Glutamatergic neuron (in vitro differentiated cells): ENCODE results near the gene PIPOX. TPM values are rescaled to one million over a fixed set of nuclear protein-coding genes. Genes with fewer than 3 reads are reported as not detected.

Source experiments
- DNase-seq: peaks from one replicate; pipeline ENCODE4 v3.0.0; 2022
- H3K27ac Mint-ChIP-seq: one replicate; pipeline ENCODE4 v1.8.0; 2020; ENCODE audit warnings: mild to moderate bottlenecking, mixed read lengths, inconsistent platforms; ENCODE audit not compliant: unreplicated experiment
- H3K27me3 Mint-ChIP-seq: one replicate; pipeline ENCODE4 v1.8.0; 2020; ENCODE audit warnings: mild to moderate bottlenecking, moderate library complexity, mixed read lengths, inconsistent platforms; ENCODE audit not compliant: unreplicated experiment
- H3K36me3 Mint-ChIP-seq: one replicate; pipeline ENCODE4 v1.8.0; 2020; ENCODE audit warnings: mild to moderate bottlenecking, mixed read lengths, inconsistent platforms; ENCODE audit not compliant: unreplicated experiment
- H3K4me1 Mint-ChIP-seq: one replicate; pipeline ENCODE4 v1.8.0; 2020; ENCODE audit warnings: mild to moderate bottlenecking, low read depth, mixed read lengths, inconsistent platforms; ENCODE audit not compliant: unreplicated experiment
- H3K4me3 Mint-ChIP-seq: one replicate; pipeline ENCODE4 v1.8.0; 2020; ENCODE audit warnings: mild to moderate bottlenecking, mixed read lengths, inconsistent platforms; ENCODE audit not compliant: unreplicated experiment
- H3K9me3 Mint-ChIP-seq: one replicate; pipeline ENCODE4 v1.8.0; 2020; ENCODE audit warnings: mild to moderate bottlenecking, moderate library complexity, mixed read lengths, inconsistent platforms; ENCODE audit not compliant: unreplicated experiment
- total RNA-seq: library from RNA; stranded (reverse); fragmentation: NEBNext Ultra II Directional; extraction: Animal tissue kit (Norgen Biotek cat#: 25700); gene quantifications from one replicate; pipeline ENCODE4 v1.2.1, GENCODE V29; 2021; ENCODE audit not compliant: unreplicated experiment
- TF ChIP-seq, protein P1 (sequence below): fragments of 200-600 bp; sonication (generic); IDR thresholded peaks from one replicate; pipeline ENCODE4 v1.5.0; 2021; ENCODE audit not compliant: partially characterized antibody, unreplicated experiment

PIPOX gene
- total RNA-seq, 1 donor from 2014 or later, result 1.4 TPM

DNA sequence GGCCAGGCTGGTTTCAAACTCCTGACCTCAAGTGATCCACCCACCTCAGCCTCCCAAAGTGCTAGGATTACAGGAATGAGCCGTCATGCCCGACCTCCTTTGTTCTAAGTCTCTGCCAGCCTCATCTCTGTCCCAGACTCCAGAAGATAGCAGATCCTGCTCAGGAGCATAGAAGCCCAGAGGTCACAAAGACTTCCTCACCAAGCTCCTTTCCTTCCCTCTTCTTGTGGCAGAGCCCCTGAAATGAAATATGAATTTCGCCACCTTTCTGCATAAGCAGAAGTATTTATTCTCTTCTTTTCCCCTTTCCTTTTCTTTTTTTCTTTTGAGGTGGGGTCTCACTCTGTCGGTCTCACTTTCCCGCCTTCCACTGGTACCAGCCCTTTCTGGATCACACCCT is 11.5 kb upstream of the PIPOX start:
- Mint-ChIP-seq H3K4me1 (no peaks in the 10 kb centered on the region), H3K9me3 (peaks cover 8% of the 10 kb centered on the region), H3K27ac (no peak overlapping the region), H3K4me3 (no peak overlapping the region), H3K36me3 (peaks cover 11% of the 10 kb centered on the region), H3K27me3 (peaks cover 10% of the 10 kb centered on the region)
- DNase-seq, result no peak
- TF ChIP-seq, protein P1, sequence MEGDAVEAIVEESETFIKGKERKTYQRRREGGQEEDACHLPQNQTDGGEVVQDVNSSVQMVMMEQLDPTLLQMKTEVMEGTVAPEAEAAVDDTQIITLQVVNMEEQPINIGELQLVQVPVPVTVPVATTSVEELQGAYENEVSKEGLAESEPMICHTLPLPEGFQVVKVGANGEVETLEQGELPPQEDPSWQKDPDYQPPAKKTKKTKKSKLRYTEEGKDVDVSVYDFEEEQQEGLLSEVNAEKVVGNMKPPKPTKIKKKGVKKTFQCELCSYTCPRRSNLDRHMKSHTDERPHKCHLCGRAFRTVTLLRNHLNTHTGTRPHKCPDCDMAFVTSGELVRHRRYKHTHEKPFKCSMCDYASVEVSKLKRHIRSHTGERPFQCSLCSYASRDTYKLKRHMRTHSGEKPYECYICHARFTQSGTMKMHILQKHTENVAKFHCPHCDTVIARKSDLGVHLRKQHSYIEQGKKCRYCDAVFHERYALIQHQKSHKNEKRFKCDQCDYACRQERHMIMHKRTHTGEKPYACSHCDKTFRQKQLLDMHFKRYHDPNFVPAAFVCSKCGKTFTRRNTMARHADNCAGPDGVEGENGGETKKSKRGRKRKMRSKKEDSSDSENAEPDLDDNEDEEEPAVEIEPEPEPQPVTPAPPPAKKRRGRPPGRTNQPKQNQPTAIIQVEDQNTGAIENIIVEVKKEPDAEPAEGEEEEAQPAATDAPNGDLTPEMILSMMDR, result no peak

DNA sequence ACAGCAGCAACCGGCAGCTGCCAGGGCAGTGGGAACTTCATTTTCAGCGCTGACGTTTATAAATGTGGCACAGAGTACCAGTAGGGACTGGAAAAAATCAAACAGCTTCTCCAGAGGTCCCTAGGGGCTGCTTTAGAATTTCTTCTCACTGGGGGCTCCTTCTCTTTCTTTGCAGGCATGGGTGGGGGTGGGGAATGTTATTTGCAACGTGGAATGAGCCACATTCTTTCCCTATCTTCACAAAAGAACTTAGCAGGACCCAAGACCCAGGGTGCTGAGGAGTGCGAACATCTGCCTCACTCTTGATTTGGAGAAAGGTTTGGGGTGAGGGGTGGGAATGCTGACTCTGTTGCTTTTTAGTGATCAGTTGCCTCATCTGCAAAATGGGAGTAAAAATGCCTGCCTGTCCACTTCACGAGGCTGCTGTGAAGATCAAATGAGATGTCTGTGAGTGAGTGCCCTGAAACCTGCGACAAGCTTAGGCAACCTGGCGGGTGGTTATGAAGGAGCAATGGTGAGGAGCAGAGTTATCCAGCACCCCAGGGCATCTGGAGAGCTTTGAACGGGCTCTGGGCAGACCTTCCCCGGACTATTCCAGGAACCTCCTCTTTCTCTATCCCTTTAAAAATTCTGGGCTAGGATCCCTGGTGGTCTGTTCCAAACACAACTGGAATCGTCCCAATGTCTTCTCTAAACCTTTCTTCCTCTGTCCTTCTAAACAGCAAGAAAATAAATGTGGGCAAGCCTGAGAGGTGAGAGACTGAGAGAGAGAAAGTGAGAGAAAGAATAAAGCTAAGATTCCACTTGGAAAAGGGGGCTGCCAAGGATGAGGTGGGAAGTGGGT is 10.7 kb upstream of the PIPOX start:
- TF ChIP-seq, protein P1, result no peak
- Mint-ChIP-seq H3K36me3 (peaks cover 11% of the 10 kb centered on the region), H3K9me3 (peaks cover 6% of the 10 kb centered on the region), H3K4me1 (no peaks in the 10 kb centered on the region), H3K27ac (no peak overlapping the region), H3K27me3 (peaks cover 10% of the 10 kb centered on the region), H3K4me3 (no peak overlapping the region)
- DNase-seq, result no peak

DNA sequence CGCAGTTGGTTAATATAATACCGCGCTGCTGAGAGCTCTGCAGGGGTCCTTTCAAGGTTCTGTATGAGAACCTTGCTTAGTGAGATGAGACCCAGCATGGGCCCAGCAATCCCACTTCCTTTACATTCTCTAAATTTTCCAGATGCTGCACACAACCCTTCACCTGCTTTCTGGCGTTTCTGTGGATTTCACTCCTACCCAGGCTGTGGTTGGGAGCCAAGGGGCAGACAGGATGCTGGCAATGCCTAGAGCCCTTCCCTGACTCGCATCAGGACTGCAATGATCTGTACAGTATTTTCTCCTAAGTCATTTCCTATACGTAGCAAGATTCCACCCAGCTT is 10.1 kb upstream of the PIPOX start:
- Mint-ChIP-seq H3K27me3 (peaks cover 10% of the 10 kb centered on the region), H3K36me3 (peaks cover 11% of the 10 kb centered on the region), H3K4me3 (no peak overlapping the region), H3K4me1 (no peaks in the 10 kb centered on the region), H3K9me3 (peaks cover 6% of the 10 kb centered on the region), H3K27ac (no peak overlapping the region)
- no peak for DNase-seq
- TF ChIP-seq, protein P1, result no peak

DNA sequence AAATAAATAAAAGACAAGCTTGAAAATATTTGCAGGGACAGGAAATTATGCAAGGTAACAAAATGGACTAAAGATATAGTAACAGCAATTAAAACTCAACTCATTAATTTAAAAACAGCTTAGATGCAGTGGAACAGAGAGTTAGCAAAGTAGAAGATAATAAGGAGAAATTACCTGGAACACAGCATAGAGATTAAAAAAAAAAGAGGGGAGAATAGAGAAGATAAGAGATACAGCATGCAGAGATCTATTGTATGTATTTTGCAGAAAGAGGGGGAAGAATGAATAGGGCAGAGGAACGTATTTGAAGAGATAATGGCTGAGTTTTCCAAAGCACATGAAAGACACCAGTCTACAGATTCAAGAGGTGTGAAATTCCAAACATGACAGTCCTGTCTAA is 8.4 kb upstream of the PIPOX start:
- H3K27ac Mint-ChIP-seq, result no peak overlapping the region
- no peak overlapping the region for H3K4me3 Mint-ChIP-seq
- H3K9me3 Mint-ChIP-seq, result peaks cover 6% of the 10 kb centered on the region
- TF ChIP-seq, protein P1, result no peak
- no peaks in the 10 kb centered on the region for H3K4me1 Mint-ChIP-seq
- peaks cover 10% of the 10 kb centered on the region for H3K27me3 Mint-ChIP-seq
- H3K36me3 Mint-ChIP-seq, result peaks cover 11% of the 10 kb centered on the region
- no peak for DNase-seq

DNA sequence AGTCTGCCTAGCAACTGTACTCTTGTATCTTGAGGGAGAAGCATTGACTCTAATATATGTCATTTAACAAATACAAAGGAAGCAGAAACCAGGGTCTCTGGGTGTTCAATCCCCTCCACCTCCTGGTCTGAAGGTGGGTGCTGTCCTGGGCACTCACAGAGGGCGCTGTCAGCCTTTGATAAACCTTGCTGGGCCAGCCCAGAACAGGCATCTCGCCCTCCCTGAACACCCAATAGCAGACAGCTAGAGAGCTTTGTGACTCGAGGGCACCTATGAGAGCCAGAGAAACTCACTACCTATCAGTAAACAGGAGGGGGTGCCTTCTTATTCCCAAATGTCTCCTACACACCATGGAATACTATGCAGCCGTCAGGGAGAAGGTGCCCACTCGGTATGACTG is 6.4 kb upstream of the PIPOX start:
- no peak overlapping the region for H3K4me3 Mint-ChIP-seq
- peaks cover 7% of the 10 kb centered on the region for H3K27me3 Mint-ChIP-seq
- TF ChIP-seq, protein P1, result no peak
- peaks cover 11% of the 10 kb centered on the region for H3K36me3 Mint-ChIP-seq
- H3K9me3 Mint-ChIP-seq, result peaks cover 3% of the 10 kb centered on the region
- H3K4me1 Mint-ChIP-seq, result no peaks in the 10 kb centered on the region
- H3K27ac Mint-ChIP-seq, result no peak overlapping the region
- no peak for DNase-seq
